ENCODE data around the gene EIF2AK3.

Gene EIF2AK3

GRCh38 chr2:88626171-88627054, 851 bp downstream of the EIF2AK3 start (continued):
- TF ChIP-seq ZNF211 (tag by site-specific recombination; IDR thresholded peaks at IDR 0.05; ENCODE audit: low read depth): no peak
- TF ChIP-seq ZBTB20 (tag by site-specific recombination; IDR thresholded peaks at IDR 0.05): peak; percentile 17; the same call in 1 of the 2 replicates
- peak; percentile 79 for TF ChIP-seq PRDM10 (tag by site-specific recombination; IDR thresholded peaks at IDR 0.05)
- TF ChIP-seq ZNF621 (tag by site-specific recombination; IDR thresholded peaks at IDR 0.05): no peak
- no peak for TF ChIP-seq ZNF223 (tag by site-specific recombination; IDR thresholded peaks at IDR 0.05)
- TF ChIP-seq WT1 (tag by site-specific recombination; IDR thresholded peaks at IDR 0.05): no peak
- peak; percentile 76 for TF ChIP-seq ZBTB26 (tag by site-specific recombination; optimal IDR thresholded peaks at IDR 0.05)
- no peak for TF ChIP-seq ZNF776 (tag by site-specific recombination; IDR thresholded peaks at IDR 0.05; ENCODE audit: borderline replicate concordance)
- TF ChIP-seq ELK4 (IDR thresholded peaks at IDR 0.05; ENCODE audit: borderline replicate concordance, low read depth, low read length): no peak
- no peak for TF ChIP-seq ZNF26 (tag by site-specific recombination; IDR thresholded peaks at IDR 0.05)
- no peak for TF ChIP-seq HOXA7 (CRISPR knock-in tag; IDR thresholded peaks at IDR 0.05; ENCODE audit: borderline replicate concordance)

GRCh38 chr2:88624477-88624876, 2.8 kb downstream of the EIF2AK3 start:
- peaks cover 15% of the 10 kb centered on the region for H3K4me1 ChIP-seq (ENCODE audit: control insufficient read depth, insufficient read depth, low read length)
- no peaks in the 10 kb centered on the region for H3K36me3 ChIP-seq (ENCODE audit: control insufficient read depth in 2 of 2, insufficient read depth in 1 of 2, low read length in 2 of 2)
- H3K9me3 ChIP-seq (ENCODE audit: control insufficient read depth, insufficient read depth, low read depth, low read length): no peaks in the 10 kb centered on the region
- no peak overlapping the region for H3K27ac ChIP-seq (ENCODE audit: extremely low read depth, low read depth, low read length)
- ChIA-PET CTCF (no interaction called here), POLR2A (interaction anchor here (1.1 kb wide), 1 partner anchor 25 kb away, joined by 3 read pairs; no protein-coding TSS in a partner anchor)
- no peak overlapping the region for H3K4me3 ChIP-seq (ENCODE audit: low read depth, low read length)
- TF ChIP-seq ZNF174 (tag by site-specific recombination; IDR thresholded peaks at IDR 0.05) (no peak), ZNF146 (tag by site-specific recombination; IDR thresholded peaks at IDR 0.05) (no peak), ZBTB1 (tag by site-specific recombination; IDR thresholded peaks at IDR 0.05) (no peak), MEIS1 (CRISPR knock-in tag; IDR thresholded peaks at IDR 0.05; ENCODE audit: borderline replicate concordance) (no peak), ZNF843 (tag by site-specific recombination; IDR thresholded peaks at IDR 0.05) (no peak), GLIS2 (tag by site-specific recombination; IDR thresholded peaks at IDR 0.05) (no peak), ZNF488 (tag by site-specific recombination; IDR thresholded peaks at IDR 0.05) (no peak), ZNF529 (tag by site-specific recombination; IDR thresholded peaks at IDR 0.05; ENCODE audit: insufficient replicate concordance) (no peak), OVOL3 (tag by site-specific recombination; IDR thresholded peaks at IDR 0.05) (no peak), KLF7 (tag by site-specific recombination; IDR thresholded peaks at IDR 0.05; ENCODE audit: borderline replicate concordance) (no peak), ZSCAN5A (tag by site-specific recombination; IDR thresholded peaks at IDR 0.05) (no peak), ZBTB49 (tag by site-specific recombination; IDR thresholded peaks at IDR 0.05; ENCODE audit: low read depth) (no peak), PRDM1 (tag by site-specific recombination; IDR thresholded peaks at IDR 0.05) (peak; percentile 69)
